Measurements from ENCODE around the gene ARHGEF4. TPM values are rescaled to one million over a fixed set of nuclear protein-coding genes. Genes with fewer than 3 reads are reported as not detected.
"Not testable (repeated sequence)": the region's sequence is repeated elsewhere in the genome, so short reads cannot be mapped to it uniquely, and the experiment has no call there.

The ARHGEF4 gene
- total and polyA plus RNA-seq, 2 experiments from 2014 or later, result 26.0 to 82.2 TPM

DNA sequence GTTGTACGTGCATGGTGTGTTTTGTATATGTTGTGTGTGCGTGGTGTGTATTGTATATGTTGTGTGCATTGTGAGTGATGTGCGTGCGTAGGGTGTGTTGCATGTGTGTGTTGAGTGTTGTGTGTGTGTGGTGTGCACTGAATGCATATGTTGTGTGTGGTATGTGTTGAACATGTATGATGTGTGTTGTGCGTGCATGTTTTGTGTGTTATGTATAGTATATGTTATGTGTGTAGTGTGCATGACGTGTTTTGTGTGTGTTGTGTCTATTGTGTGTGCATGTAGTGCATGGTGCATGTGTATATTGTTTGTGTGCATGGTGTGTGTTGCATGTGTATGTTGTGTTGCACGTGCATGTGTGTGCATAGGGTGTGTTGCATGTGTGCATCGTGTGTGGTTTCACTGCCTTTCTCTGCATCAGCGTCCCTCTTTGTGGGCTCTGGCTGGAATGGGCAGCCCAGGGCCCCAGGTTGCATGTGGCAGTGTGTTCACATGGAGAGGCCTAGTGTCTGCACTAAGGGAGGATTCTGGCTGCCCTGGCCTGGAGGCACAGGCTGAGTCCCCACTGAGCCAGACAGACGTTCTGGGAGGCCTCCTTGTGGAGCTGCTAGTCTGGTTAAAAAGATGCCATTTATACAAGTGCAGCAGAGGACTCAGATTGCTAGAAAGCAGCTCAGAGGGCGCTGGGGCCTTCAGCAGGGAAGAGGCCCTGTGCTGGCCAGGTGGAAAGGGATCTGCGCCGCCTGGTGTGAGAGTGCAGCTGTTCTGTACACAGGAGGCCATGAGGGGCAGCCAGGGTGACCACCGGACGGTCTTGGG, 149.3 kb downstream of the ARHGEF4 start:
- no peak for DNase-seq (ENCODE audit: low read depth in 1 of 2, low spot score in 1 of 2)
- Histone ChIP-seq H3K4me3 (no peak overlapping the region), H3K27me3 (no peaks in the 10 kb centered on the region), H3K9me3 (ENCODE audit: low read depth) (no peaks in the 10 kb centered on the region), H3K27ac (no peak overlapping the region), H3K4me1 (ENCODE audit: low read depth) (no peaks in the 10 kb centered on the region), H3K36me3 (no peaks in the 10 kb centered on the region)
- TF ChIP-seq, protein P1, sequence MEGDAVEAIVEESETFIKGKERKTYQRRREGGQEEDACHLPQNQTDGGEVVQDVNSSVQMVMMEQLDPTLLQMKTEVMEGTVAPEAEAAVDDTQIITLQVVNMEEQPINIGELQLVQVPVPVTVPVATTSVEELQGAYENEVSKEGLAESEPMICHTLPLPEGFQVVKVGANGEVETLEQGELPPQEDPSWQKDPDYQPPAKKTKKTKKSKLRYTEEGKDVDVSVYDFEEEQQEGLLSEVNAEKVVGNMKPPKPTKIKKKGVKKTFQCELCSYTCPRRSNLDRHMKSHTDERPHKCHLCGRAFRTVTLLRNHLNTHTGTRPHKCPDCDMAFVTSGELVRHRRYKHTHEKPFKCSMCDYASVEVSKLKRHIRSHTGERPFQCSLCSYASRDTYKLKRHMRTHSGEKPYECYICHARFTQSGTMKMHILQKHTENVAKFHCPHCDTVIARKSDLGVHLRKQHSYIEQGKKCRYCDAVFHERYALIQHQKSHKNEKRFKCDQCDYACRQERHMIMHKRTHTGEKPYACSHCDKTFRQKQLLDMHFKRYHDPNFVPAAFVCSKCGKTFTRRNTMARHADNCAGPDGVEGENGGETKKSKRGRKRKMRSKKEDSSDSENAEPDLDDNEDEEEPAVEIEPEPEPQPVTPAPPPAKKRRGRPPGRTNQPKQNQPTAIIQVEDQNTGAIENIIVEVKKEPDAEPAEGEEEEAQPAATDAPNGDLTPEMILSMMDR (IDR thresholded peaks at IDR 0.05; ENCODE audit: low read depth, low read length), result no peak

DNA sequence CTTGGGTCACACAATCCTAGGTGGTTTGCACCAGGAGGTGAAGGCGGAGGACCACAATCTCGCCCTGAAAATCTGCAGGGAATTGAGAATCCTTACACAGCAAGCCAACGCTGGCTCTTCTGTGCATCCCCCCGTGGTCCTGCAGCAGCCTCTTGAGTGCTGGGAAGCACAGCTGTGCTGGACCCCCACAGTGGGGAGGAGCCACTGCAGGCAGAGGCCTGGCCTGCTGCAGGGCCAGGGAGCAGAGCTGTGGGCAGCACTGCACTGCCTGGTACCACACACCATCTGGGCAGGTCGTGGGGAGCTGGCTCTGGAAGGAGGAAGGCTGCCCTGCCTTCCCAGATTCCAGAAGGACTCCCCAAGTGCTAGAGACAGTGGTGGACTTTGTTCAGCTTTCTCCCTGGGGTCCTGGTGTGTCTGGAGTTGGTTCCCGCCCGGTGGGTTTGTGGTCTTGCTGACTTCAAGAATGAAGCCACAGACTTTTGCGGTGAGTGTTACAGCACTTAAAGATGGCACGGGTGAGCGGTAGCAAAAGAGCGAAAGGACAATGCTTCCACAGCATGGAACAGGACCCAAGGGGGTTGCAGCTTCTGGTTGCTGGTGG, 150.3 kb downstream of the ARHGEF4 start:
- DNase-seq (ENCODE audit: low read depth in 1 of 2, low spot score in 1 of 2), result no peak

DNA sequence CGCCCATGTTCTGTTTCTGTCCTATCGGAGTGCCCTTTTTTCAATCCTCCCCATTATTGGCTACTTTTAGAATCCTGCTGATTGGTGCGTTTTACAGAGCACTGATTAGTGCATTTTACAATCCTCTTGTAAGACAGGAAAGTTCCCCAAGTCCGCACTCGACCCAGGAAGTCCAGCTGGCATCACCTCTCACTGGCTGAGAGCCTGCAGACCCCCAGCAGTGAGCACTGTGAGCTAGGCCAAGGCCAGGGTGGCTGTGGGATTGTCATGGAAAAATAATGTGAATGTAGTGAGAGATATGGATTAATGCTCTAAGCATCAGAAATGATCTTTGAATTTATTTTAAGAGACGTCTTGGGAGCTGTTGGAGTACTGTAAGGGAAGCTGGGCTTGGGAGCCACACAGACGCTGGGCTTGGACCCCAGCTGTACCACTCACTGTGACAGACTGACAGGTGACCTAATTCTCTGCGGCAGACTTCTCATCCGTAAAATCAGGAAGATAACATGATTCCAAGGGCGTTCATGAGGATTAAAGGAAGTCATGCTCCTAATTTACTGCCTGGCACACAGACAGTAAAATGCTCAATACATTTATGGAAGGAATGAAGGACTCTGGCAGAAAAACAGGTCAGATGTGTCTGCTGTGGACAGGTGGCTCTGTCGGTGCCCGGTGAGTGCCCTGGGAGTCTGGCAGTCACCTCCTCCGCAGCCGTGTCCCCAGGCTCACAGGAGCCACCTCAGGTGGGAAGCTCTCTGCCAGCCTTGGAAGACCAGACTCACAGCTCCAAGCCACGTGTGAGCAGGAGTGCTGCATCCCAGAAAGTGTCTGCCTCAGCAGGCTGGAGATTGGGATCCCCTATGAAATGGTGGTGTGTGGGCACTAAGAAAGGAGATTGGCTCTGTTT, 151.1 kb downstream of the ARHGEF4 start:
- H3K27ac ChIP-seq, result no peak overlapping the region
- no peaks in the 10 kb centered on the region for H3K9me3 ChIP-seq (ENCODE audit: low read depth)
- H3K36me3 ChIP-seq, result no peaks in the 10 kb centered on the region
- H3K4me1 ChIP-seq (ENCODE audit: low read depth), result no peaks in the 10 kb centered on the region
- H3K4me3 ChIP-seq, result no peak overlapping the region
- TF ChIP-seq, protein P1 (IDR thresholded peaks at IDR 0.05; ENCODE audit: low read depth, low read length), result no peak
- no peaks in the 10 kb centered on the region for H3K27me3 ChIP-seq
- no peak for DNase-seq (ENCODE audit: low read depth in 1 of 2, low spot score in 1 of 2)

More for the DNA sequence above, 150.3 kb downstream of the ARHGEF4 start:
- H3K9me3 ChIP-seq (ENCODE audit: low read depth), result no peaks in the 10 kb centered on the region
- TF ChIP-seq, protein P1 (IDR thresholded peaks at IDR 0.05; ENCODE audit: low read depth, low read length), result no peak
- H3K4me1 ChIP-seq (ENCODE audit: low read depth), result no peaks in the 10 kb centered on the region
- no peak overlapping the region for H3K4me3 ChIP-seq
- H3K27me3 ChIP-seq, result no peaks in the 10 kb centered on the region
- H3K36me3 ChIP-seq, result no peaks in the 10 kb centered on the region
- H3K27ac ChIP-seq, result no peak overlapping the region

GRCh38 chr2:130991446-130991845, 154.7 kb downstream of the ARHGEF4 start:
- H3K9me3 ChIP-seq (ENCODE audit: low read depth); H3K4me1 ChIP-seq (ENCODE audit: low read depth); H3K27ac ChIP-seq; H3K4me3 ChIP-seq; H3K36me3 ChIP-seq; H3K27me3 ChIP-seq; DNase-seq (ENCODE audit: low read depth in 1 of 2, low spot score in 1 of 2): not testable (repeated sequence)

DNA sequence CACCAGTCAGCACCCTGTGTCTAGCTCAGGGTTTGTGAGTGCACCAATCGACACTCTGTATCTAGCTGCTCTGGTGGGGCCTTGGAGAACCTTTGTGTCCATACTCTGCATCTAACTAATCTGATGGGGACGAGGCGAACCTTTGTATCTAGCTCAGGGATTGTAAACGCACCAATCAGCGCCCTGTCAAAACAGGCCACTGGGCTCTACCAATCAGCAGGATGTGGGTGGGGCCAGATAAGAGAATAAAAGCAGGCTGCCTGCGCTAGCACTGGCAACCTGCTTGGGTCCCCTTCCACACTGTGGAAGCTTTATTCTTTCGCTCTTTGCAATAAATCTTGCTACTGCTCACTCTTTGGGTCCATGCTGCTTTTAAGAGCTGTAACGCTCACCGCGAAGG, 155.3 kb downstream of the ARHGEF4 start:
- not testable (repeated sequence) for H3K27me3 ChIP-seq; H3K4me1 ChIP-seq (ENCODE audit: low read depth); H3K36me3 ChIP-seq; H3K27ac ChIP-seq; DNase-seq (ENCODE audit: low read depth in 1 of 2, low spot score in 1 of 2); H3K4me3 ChIP-seq; H3K9me3 ChIP-seq (ENCODE audit: low read depth)

DNA sequence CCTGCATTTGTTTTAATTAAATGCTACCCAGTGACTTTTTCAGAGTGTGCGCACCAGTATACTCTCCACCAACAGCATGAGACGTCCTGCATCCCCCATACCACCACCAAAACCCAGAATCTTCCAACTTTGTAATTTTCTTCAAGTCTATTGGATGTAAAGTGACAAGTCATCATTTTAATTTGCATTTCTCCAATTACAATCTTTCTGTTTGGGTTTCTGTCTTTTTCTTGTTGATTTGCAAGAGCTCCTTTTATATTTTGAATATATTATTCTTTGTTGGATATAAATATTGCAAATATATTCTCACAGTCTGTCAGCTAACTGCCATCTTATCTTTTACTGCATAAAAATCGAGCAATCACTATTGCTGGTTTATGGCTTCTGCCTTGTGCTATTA, 160.0 kb downstream of the ARHGEF4 start:
- no peak overlapping the region for H3K4me3 ChIP-seq
- no peaks in the 10 kb centered on the region for H3K9me3 ChIP-seq (ENCODE audit: low read depth)
- no peaks in the 10 kb centered on the region for H3K36me3 ChIP-seq
- no peak for DNase-seq (ENCODE audit: low read depth in 1 of 2, low spot score in 1 of 2)
- no peak overlapping the region for H3K27ac ChIP-seq
- TF ChIP-seq, protein P1 (IDR thresholded peaks at IDR 0.05; ENCODE audit: low read depth, low read length), result no peak
- no peaks in the 10 kb centered on the region for H3K4me1 ChIP-seq (ENCODE audit: low read depth)
- H3K27me3 ChIP-seq, result no peaks in the 10 kb centered on the region
